ENCODE data around the gene BTBD2.
"Not testable (repeated sequence)": the region's sequence is repeated elsewhere in the genome, so short reads cannot be mapped to it uniquely, and the experiment has no call there.

DNA sequence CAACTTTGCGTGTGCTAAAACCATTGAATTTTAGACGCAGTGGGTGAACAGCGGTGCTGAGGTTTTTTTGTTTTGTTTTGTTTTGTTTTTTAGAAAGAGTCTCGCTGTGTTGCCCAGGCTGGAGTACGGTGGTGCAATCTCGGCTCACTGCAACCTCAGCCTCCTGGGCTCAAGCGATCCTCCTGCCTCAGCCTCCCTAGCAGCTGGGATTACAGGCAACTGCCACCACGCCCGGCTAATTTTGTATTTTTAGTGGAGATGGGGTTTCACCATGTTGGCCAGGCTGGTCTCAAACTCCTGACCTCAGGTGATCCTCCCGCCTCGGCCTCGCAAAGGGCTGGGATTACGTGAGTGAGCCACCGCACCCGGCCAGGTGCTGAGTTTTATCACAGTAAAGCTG lies 18.7 kb upstream of the BTBD2 start:
- TF ChIP-seq, protein P1, sequence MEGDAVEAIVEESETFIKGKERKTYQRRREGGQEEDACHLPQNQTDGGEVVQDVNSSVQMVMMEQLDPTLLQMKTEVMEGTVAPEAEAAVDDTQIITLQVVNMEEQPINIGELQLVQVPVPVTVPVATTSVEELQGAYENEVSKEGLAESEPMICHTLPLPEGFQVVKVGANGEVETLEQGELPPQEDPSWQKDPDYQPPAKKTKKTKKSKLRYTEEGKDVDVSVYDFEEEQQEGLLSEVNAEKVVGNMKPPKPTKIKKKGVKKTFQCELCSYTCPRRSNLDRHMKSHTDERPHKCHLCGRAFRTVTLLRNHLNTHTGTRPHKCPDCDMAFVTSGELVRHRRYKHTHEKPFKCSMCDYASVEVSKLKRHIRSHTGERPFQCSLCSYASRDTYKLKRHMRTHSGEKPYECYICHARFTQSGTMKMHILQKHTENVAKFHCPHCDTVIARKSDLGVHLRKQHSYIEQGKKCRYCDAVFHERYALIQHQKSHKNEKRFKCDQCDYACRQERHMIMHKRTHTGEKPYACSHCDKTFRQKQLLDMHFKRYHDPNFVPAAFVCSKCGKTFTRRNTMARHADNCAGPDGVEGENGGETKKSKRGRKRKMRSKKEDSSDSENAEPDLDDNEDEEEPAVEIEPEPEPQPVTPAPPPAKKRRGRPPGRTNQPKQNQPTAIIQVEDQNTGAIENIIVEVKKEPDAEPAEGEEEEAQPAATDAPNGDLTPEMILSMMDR (IDR thresholded peaks at IDR 0.05 in 2 of 3, conservative IDR thresholded peaks at IDR 0.05 in 1 of 3; ENCODE audit: control insufficient read depth in 2 of 3, extremely low read depth in 1 of 3, insufficient read depth in 1 of 3, low read depth in 3 of 3, low read length in 3 of 3) = not testable (repeated sequence)
- TF ChIP-seq TARDBP (IDR thresholded peaks at IDR 0.05; ENCODE audit: borderline replicate concordance) = not testable (repeated sequence)
- TF ChIP-seq, protein P2, sequence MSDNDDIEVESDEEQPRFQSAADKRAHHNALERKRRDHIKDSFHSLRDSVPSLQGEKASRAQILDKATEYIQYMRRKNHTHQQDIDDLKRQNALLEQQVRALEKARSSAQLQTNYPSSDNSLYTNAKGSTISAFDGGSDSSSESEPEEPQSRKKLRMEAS (IDR thresholded peaks at IDR 0.05; ENCODE audit: low read depth, low read length) = not testable (repeated sequence)
